Stimulated activated CD8-positive, alpha-beta memory T cell treated with anti-CD3 and anti-CD28 coated beads, Interleukin-12 subunit alpha, Interleukin-12 subunit beta, amount 100 ng/mL, for 1 hour (primary cell): Measurements from ENCODE around the gene HSD17B1.
"Not testable (repeated sequence)": the region's sequence is repeated elsewhere in the genome, so short reads cannot be mapped to it uniquely, and the experiment has no call there.

Experiments used
- DNase-seq: peaks from one replicate; pipeline ENCODE4 v3.0.0-alpha.2; 2020; ENCODE audit warnings: low read depth

Gene HSD17B1, protein sequence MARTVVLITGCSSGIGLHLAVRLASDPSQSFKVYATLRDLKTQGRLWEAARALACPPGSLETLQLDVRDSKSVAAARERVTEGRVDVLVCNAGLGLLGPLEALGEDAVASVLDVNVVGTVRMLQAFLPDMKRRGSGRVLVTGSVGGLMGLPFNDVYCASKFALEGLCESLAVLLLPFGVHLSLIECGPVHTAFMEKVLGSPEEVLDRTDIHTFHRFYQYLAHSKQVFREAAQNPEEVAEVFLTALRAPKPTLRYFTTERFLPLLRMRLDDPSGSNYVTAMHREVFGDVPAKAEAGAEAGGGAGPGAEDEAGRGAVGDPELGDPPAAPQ

GRCh38 chr17:42552736-42553135 is at the start of gene HSD17B1:
HSD17B1 (plus strand) TSS chr17:42552923; CDS start chr17:42552934, 11 bp downstream.
- not testable (repeated sequence) for DNase-seq

GRCh38 chr17:42502926-42503325 is 49.8 kb upstream of the HSD17B1 start:
- DNase-seq: no peak

DNA sequence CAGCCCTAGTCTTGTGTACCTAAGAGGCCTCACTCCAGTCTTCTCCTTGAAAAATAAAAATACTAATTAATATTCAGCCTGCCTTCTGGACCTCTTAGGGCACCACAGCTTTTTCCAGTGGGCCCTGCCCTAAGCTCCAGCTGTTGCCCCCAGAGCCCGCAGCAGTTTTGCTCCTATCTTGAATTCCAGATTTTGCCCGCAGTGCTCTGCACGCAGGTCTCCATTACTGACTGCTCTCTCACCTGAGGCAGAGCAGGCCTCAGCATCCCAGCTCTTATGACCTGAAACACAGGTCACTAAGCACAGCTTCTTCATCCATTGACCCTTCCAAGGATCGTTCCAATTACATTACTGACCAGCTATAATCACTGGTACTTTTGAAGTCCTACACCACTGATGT is 45.1 kb upstream of the HSD17B1 start:
- no peak for DNase-seq

DNA sequence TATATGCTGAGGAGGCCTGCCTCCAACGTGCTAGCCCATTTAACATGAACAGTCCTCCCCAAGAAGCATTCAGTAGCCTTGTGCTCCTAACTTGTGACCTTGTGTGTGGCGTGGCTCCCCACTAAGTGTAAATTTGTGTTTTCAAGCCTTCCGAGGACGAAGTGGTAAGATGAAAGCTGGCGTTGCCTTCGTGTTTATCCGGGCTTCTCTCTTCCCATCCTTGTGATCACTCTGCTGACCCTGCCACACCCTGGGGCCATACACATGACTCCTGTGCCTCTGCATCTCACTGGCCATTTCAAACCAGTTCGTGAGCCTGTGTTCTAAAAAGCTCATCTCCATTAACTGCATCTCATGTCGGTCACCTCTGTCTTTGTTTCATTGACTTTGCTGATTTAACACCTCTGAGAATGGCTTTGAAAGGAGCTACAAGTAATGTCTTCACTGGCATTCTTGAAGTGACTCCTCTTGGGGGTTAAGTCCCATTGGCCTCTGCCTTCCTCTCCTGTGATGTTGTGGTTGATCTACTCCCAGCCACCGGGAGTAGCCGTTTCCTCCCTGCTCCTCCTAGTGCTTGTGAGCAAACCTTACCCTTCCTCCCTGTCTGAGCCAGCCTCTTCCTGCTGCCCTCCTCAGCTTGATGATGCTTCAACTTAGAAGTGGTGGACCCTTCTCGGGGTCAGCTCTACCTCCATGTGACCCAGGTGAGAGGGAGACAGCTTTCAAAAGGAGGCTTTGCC is 44.1 kb upstream of the HSD17B1 start:
- no peak for DNase-seq

- DNase-seq: no peak
Observed at GRCh38 chr17:42509409-42509808, 43.3 kb upstream of the HSD17B1 start.

DNA sequence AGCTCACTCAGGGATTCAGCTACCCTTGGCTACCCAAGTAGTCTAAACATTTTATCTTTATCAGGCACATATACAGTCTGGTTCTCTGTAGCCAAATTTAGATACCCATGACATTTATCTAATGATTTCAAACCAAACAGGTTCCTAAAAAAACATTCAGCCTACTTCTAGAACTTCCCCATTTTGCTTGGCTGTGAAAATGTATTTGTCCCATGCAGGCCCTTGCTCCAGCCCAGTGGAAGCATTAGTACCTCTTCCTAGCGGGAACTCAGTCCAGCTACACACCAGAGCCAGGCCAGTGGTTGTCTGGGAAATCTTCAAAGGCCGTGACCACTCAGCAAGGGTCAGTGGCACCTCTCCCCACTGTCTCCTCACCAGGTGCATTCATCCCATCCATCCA is 42.9 kb upstream of the HSD17B1 start:
- no peak for DNase-seq

DNA sequence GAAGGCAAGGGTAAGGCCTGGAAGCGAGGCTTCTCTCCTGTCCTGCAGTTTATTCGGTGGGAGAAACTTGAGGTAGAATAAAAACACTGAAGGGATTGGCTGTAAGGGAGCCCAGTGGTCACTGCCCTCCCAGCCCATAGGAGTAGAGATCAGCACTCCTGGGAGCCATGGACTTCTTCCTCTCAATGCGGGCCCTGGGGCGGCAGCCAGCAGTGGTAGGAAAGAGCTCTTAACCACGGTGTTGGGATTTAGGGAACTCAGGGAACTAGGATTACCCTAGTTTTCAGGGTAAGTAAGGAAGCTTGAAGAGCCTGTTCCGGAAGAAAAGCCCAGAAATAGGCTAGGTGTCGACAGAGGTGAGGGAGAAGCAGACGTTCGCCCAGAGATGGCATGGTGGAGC is 40.5 kb upstream of the HSD17B1 start:
- DNase-seq: no peak

GRCh38 chr17:42512733-42513251 is 39.9 kb upstream of the HSD17B1 start:
- DNase-seq: no peak

DNA sequence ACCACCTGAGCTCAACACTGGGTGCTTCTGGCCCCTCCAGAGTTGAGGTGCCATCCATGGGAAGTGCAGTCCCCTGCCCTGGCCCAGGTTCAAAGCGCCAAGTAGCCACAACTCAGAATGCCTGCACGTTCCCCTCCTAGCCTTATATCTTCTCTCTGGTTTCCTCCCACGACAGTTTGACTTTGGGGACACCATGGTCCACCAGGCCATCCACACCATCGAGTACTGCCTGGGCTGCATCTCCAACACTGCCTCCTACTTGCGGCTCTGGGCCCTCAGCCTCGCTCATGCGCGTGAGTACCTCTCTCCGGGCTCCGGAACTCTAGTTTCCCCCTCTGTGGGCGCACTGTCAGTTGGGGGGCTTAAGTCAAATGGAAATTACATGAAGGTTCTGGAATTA is 39.0 kb upstream of the HSD17B1 start:
- DNase-seq: no peak

GRCh38 chr17:42514279-42514678 is 38.4 kb upstream of the HSD17B1 start:
- no peak for DNase-seq

GRCh38 chr17:42514867-42515266 is 37.9 kb upstream of the HSD17B1 start:
- no peak for DNase-seq

- DNase-seq: peak; percentile 76
Observed at GRCh38 chr17:42517516-42517915, 35.2 kb upstream of the HSD17B1 start.

- no peak for DNase-seq
Observed at GRCh38 chr17:42518046-42518754, 34.5 kb upstream of the HSD17B1 start.

GRCh38 chr17:42518755-42519545 is 33.8 kb upstream of the HSD17B1 start:
- DNase-seq: no peak

DNA sequence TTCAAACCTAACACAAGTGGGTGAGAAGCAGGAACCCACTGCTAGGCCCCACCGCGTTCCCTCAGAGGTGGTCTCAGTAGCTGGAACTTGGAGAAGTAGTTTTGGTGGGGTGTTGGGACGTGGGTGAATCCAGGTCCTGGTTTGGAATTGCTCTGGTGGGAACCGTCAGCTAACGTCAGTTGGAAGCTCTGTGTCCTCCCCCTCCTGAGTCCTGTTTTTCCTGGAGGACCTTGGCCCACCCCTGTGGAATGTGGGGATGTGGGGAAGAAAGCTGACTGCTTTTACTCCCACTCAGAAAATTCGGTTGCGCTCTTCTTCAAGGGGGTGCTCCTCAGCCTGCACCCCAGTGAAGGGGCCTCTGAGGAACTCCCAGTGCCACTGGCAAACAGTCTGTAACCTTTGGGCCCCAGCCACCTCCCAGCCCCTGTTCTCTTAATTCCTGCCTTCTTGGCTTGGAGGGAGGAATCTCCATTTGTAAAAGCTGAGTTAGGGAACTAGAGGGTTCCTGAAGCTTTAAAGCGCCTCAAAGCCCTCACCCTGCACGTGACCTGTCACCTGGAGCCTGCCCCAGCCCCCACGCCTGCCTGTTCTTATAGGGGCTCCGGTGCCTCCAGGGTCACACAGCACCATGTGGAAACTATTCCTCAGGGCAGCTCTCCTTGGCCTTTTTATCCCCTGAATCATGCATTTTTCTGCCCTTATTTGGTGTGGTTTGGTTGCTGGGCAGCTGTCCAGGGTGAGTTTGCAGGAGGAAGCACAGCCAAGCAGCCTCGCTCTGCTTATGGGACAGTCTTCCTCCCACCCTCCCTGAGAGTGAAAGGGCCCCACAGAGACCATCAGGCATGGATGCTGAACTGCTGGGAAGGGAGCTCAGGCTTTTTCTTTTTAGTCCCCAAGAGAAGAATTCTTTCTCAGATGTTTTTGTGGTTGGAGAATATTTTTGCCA is 32.9 kb upstream of the HSD17B1 start:
- DNase-seq: no peak

DNA sequence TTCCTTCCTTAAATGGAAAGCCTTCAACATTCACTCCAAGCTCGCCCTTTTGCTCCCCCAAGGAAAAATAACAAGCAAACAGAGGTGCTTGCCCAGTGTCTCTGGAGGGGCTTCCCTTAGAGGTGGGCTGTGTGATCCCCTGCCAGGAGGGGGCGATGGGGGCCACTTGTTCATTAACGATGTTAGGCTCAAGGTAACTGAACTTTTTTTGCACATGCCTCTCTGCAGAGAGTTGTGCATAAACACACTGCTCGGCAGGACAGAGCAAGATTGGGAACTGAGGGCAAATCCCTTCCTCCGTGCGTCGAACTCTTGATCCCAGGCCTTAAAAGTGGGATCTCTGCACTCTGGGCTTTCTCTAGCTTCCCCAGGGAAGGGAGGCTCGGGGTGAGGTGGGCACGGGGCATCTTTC is 32.2 kb upstream of the HSD17B1 start:
- no peak for DNase-seq

- no peak for DNase-seq
Observed at GRCh38 chr17:42521036-42521435, 31.7 kb upstream of the HSD17B1 start.

DNA sequence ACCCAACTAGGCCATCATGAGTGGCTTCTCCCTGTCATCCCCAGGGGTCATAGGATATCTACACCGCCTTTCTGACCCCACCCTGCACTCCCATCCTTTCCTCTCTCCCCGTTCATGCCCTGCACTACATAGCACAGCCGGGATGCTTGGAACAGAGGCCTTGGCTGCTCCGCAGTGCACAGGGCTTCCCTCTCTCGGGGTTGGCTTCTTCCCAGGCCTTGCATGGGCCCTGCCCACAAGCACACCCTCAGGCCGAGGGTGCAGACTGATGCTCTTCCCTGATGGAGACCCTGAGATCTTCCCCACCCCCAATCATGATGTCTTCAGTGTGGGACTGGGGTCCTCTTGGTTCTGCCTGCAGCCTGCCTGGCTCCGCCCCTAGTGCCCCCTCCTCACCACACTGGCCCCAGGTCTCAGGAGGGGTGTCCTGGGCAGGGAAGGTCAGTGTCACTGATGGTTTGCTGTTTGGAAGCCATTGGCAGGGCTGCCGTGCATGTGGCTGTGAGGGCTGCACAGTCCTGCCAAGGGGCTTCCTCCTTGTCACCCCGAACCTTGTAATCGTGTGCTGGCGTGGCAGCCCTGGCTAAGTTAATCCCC is 31.0 kb upstream of the HSD17B1 start:
- no peak for DNase-seq

GRCh38 chr17:42522263-42522790 is 30.4 kb upstream of the HSD17B1 start:
- DNase-seq: no peak

DNA sequence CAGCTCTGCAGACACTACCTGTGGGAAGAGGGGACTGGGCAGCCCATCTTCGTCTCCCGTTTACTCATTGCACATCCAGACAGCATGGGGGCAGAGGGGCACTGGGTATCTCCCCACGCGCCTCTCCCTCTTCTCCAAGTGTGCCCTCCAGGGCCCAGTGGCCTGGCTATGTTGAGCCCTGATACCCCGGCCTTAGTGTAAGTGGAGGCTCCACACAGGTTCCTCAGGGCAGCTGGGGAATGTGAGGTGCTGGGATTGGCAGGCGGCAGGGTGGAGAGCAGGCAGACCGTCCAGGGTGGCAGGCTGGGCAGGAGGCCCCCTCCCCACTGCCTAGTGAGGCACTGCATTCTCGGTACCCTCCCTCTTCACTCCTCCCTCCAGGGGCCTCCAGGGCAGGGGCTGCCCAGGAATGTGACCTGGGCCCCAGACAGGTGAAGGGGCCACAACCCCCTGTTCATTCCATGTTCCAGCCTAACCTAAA is 29.9 kb upstream of the HSD17B1 start:
- no peak for DNase-seq
